Right lobe of liver (tissue), 6 donors: ENCODE data around the gene PDE4A. TPM values are rescaled to one million over a fixed set of nuclear protein-coding genes. Genes with fewer than 3 reads are reported as not detected.

ENCODE experiments used
- ATAC-seq, 4 donors: fragments of 200-7000 bp; cut with Tn5 transposase; one replicate each; pipeline ENCODE4 v1.9.1; 2020; ENCODE audit warnings: mild to moderate bottlenecking in 4 of 4, moderate library complexity in 4 of 4
- DNase-seq, 3 donors: peaks; one replicate each; pipeline ENCODE4 v3.0.0-alpha.2; 2020
- H3K27ac ChIP-seq, 3 donors: fragments of 200-600 bp; one replicate each; pipeline ENCODE4 v1.8.0; 2022
- H3K27me3 ChIP-seq, 2 donors: fragments of 200-600 bp; one replicate each; pipeline ENCODE4 v1.8.0; 2022
- H3K36me3 ChIP-seq, 4 donors: fragments of 200-600 bp; sonication (generic) in 1 of 4; one replicate each; pipeline versions ENCODE4 v1.5.1 to v1.8.0; 2017 to 2022; ENCODE audit warnings: control low read depth in 1 of 4
- H3K4me1 ChIP-seq, 4 donors: fragments of 200-600 bp; sonication (generic) in 1 of 4; one replicate each; pipeline versions ENCODE4 v1.5.1 to v1.8.0; 2017 to 2022; ENCODE audit warnings: control low read depth in 1 of 4
- H3K4me3 ChIP-seq, 3 donors: fragments of 200-600 bp; one replicate each; pipeline ENCODE4 v1.8.0; 2022
- H3K9me3 ChIP-seq, 4 donors: fragments of 200-600 bp; sonication (generic) in 1 of 4; one replicate each; pipeline versions ENCODE4 v1.5.1 to v1.8.0; 2017 to 2022; ENCODE audit warnings: control low read depth in 1 of 4
- POLR2A ChIP-seq: fragments of 450-650 bp; IDR thresholded peaks from one replicate; pipeline ENCODE4 v1.6.1; 2017; ENCODE audit warnings: antibody characterized with exemption, mild to moderate bottlenecking
- WGBS: methylation state at CpG from one replicate; pipeline ENCODE4 v1.1.6; 2018; ENCODE audit warnings: low coverage, low lambda C conversion rate; ENCODE audit not compliant: insufficient coverage; ENCODE audit errors: missing lambda C conversion rate; 5-methylcytosine and 5-hydroxymethylcytosine counted together
- intact Hi-C, 2 donors: fragments of 100-400 bp; cut with DNase I; formaldehyde crosslinking; loops; one replicate each; pipeline versions ENCODE4 v1.11.2 to v1.14.1; 2022
- total RNA-seq, 6 experiments: library from RNA; depleted of rRNA in 2 of 6; stranded (reverse); fragments of >200 nt in 2 of 6; fragmentation: NEBNext Ultra II Directional in 3 of 6; extraction: Animal tissue kit (Norgen Biotek cat#: 25700) in 3 of 6; gene quantifications; one replicate each; pipeline versions ENCODE4 v1.1.0 to v1.2.4, GENCODE V29; 2016 to 2023
- TF ChIP-seq, protein P1 (sequence below), 4 donors: fragments of 200-600 bp in 3 of 4; fragments of 450-650 bp in 1 of 4; IDR thresholded peaks; one replicate each; pipeline versions ENCODE4 v1.5.1 to v1.8.0; 2016 to 2022; ENCODE audit warnings: antibody characterized with exemption in 4 of 4, mild to moderate bottlenecking in 2 of 4
- donor health status: DM: no; HTN: yes; CAD: no.
- donor health status: DM: no; HTN: no; CAD: no.
- donor health status: DM: no; HTN: no; CAD: no.
- donor health status: DM: no; HTN: yes; CAD: no.
- donor health status: DM: no; HTN: yes; CAD: no.

The PDE4A gene
- total RNA-seq, 6 experiments from 2014 or later, result 1.2 to 5.8 (median 2.7) TPM

DNA sequence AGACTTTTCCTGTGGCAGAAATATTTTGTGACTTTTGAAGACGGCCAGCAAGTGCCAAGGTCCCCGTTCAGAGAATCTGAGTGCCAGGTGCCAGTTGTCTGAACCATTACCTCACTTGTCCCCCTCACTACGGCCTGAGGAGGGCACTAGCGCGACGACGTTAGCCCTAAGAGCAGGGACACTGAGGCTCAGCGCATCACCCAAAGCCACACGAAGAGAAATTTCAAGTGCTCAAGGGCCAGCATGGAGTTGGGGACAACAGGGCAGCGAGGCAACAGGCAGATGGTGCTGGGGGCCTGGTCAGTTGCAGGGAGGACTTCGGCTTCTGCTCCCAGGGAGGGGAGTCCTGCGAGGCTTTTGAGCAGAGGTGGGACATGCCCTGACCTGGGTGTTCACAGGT lies 30.5 kb upstream of the PDE4A start:
- no peaks in the 10 kb centered on the region for H3K9me3 ChIP-seq

DNA sequence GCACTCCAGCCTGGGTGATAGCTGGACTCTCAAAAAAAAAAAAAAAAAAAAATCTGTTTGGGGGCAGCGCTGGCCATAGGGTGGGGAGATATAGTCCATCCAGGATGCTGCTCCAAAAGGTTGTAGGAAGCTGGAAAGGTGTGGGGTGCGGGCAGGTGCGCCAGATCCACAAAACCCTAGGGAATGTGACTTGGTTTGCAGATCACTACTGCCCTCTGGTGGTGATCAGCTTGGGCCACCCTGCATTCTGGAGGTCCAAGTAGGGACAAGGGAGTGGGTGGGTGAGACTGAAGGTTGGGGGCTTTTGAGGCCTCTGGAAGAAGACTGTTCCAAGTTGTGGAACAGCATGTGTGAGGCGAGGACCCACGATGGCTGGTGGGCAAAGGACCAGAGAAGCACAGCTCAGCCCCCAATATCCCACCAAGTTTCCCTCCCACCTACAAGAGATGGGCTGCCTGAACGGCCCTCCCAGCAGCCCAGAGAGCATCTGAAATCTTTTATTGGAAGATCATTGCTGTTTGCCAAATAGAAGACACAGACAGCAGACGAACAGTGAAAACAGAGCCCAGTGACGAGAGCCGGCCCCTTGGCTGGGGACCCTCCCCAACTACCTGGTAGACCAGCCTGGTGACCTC lies 29.6 kb upstream of the PDE4A start:
- Histone ChIP-seq H3K36me3 (peaks cover 0 to 39% (median 9%) of the 10 kb centered on the region in 4 donors), H3K4me1 (no peaks in the 10 kb centered on the region), H3K4me3 (no peak overlapping the region), H3K27me3 (no peaks in the 10 kb centered on the region), H3K9me3 (no peaks in the 10 kb centered on the region), H3K27ac (no peak overlapping the region)
- 0% methylated on average over 3 of the region's 9 CpGs for WGBS
- DNase-seq, result peak; percentile 57 to 74 (median 73)
- intact Hi-C loops, result loop anchor here (5.0 kb wide), 2 partner anchors 118 to 133 kb away; partner anchors contain the start of gene ICAM1 (in 1 of the 2)
- TF ChIP-seq POLR2A, result no peak
- TF ChIP-seq, protein P1, sequence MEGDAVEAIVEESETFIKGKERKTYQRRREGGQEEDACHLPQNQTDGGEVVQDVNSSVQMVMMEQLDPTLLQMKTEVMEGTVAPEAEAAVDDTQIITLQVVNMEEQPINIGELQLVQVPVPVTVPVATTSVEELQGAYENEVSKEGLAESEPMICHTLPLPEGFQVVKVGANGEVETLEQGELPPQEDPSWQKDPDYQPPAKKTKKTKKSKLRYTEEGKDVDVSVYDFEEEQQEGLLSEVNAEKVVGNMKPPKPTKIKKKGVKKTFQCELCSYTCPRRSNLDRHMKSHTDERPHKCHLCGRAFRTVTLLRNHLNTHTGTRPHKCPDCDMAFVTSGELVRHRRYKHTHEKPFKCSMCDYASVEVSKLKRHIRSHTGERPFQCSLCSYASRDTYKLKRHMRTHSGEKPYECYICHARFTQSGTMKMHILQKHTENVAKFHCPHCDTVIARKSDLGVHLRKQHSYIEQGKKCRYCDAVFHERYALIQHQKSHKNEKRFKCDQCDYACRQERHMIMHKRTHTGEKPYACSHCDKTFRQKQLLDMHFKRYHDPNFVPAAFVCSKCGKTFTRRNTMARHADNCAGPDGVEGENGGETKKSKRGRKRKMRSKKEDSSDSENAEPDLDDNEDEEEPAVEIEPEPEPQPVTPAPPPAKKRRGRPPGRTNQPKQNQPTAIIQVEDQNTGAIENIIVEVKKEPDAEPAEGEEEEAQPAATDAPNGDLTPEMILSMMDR (IDR thresholded peaks at IDR 0.05), result peak; percentile 76 to 81 (median 80)
- ATAC-seq, result peak; percentile 77 to 84 (median 78)

More for the DNA sequence above, 30.5 kb upstream of the PDE4A start:
- WGBS, result 32% methylated on average over 7 of the region's 12 CpGs
- H3K27me3 ChIP-seq, result no peaks in the 10 kb centered on the region
- no peak overlapping the region for H3K27ac ChIP-seq
- H3K36me3 ChIP-seq, result peaks cover 0 to 34% (median 8%) of the 10 kb centered on the region in 4 donors
- intact Hi-C loops, result loop anchor here (5.0 to 10.0 kb wide), 3 partner anchors 55 to 133 kb away; partner anchors contain the start of genes ICAM1 (in 1 of the 2), ICAM3 (in 1 of the 2) and RAVER1 (in 1 of the 2)
- DNase-seq (no peak), ATAC-seq (peak in 1 of 4 donors; percentile 14)
- TF ChIP-seq POLR2A, result no peak
- TF ChIP-seq, protein P1 (IDR thresholded peaks at IDR 0.05), result peak in 1 of 4 donors; percentile 11
- H3K4me1 ChIP-seq, result no peaks in the 10 kb centered on the region
- no peak overlapping the region for H3K4me3 ChIP-seq

DNA sequence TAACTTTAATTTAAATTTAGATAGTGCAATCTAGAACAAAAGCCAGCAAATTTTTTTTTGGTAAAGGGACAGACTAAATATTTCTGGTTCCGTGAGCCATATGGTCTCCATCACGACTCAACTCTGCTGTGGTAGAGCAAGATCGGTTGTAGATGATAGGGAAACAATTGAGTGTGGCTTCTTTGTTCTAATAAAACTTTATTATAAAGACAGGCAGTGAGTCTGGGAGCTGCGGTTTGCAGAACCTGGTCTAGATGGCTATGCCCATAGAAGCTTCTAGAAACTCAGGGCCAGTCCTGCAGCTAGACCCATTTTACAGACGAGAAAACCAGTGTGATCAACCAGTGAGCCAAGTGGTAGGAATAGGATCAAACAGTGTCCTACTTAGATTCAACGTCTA lies 28.2 kb upstream of the PDE4A start:
- H3K27ac ChIP-seq, result no peak overlapping the region
- peaks cover 0 to 39% (median 9%) of the 10 kb centered on the region in 4 donors for H3K36me3 ChIP-seq
- no peaks in the 10 kb centered on the region for H3K4me1 ChIP-seq
- DNase-seq, result no peak
- ATAC-seq, result no peak
- intact Hi-C loops, result loop anchor here (5.0 kb wide), 2 partner anchors 120 to 135 kb away; partner anchors contain the start of gene ICAM1 (in 1 of the 2)
- no peaks in the 10 kb centered on the region for H3K9me3 ChIP-seq
- no peaks in the 10 kb centered on the region for H3K27me3 ChIP-seq
- H3K4me3 ChIP-seq, result no peak overlapping the region
- 83% methylated on average over 6 of the region's 6 CpGs for WGBS
- TF ChIP-seq, protein P1 (IDR thresholded peaks at IDR 0.05), result no peak
- TF ChIP-seq POLR2A, result no peak

DNA sequence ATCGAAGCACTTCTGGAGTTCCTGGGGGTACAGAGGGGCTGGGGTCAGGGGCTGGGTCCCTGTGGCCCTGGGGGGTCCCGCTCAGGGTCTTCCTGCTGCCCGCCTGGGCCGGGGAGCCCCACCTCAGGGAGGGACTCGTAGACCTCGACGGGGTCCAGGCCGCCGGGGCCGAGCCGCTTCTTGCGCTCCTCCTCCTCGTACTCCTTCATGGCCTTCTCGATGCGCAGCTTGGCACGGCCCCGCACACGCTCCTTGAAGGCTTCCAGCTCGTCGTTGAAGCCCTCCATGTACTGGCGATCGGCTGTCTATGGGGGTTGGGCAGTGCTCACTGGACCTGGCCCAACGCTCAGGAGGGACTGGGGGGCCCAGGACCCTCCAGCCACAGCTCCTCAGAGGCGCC lies 27.2 kb upstream of the PDE4A start:
- Histone ChIP-seq H3K27ac (no peak overlapping the region), H3K4me3 (no peak overlapping the region), H3K27me3 (no peaks in the 10 kb centered on the region), H3K9me3 (no peaks in the 10 kb centered on the region), H3K36me3 (peaks cover 0 to 39% (median 9%) of the 10 kb centered on the region in 4 donors), H3K4me1 (no peaks in the 10 kb centered on the region)
- DNase-seq, result no peak
- intact Hi-C loops, result loop anchor here (5.0 kb wide), 2 partner anchors 121 to 136 kb away; partner anchors contain the start of gene ICAM1 (in 1 of the 2)
- WGBS, result no CpG with 5 or more reads among the region's 24 CpGs
- ATAC-seq, result no peak
- no peak for TF ChIP-seq POLR2A
- TF ChIP-seq, protein P1 (IDR thresholded peaks at IDR 0.05), result no peak
